GM23248 (cell line): Measurements from ENCODE around the gene NR2C1. TPM values are rescaled to one million over a fixed set of nuclear protein-coding genes. Genes with fewer than 3 reads are reported as not detected.

ENCODE experiments used
- DNase-seq: peaks from one replicate; pipeline ENCODE4 v3.0.0-alpha.2; 2015
- H2AFZ ChIP-seq: fragments of 200-600 bp; sonication (generic); 2 replicates; pipeline ENCODE4 v1.6.1; 2016; ENCODE audit warnings: antibody characterized with exemption
- H3F3A ChIP-seq: fragments of 200-600 bp; sonication (generic); 2 replicates; pipeline ENCODE4 v1.6.1; 2016; ENCODE audit warnings: mild to moderate bottlenecking, antibody characterized with exemption, mixed run types; ENCODE audit not compliant: insufficient read depth
- H3K27ac ChIP-seq: fragments of 200-600 bp; sonication (generic); 2 replicates; pipeline ENCODE4 v1.5.1; 2016; ENCODE audit warnings: mild to moderate bottlenecking
- H3K27me3 ChIP-seq: fragments of 200-600 bp; sonication (generic); replicated peaks from 2 replicates; pipeline ENCODE4 v1.6.1; 2016; ENCODE audit warnings: mild to moderate bottlenecking; ENCODE audit not compliant: insufficient read depth
- H3K36me3 ChIP-seq: fragments of 200-600 bp; sonication (generic); 2 replicates; pipeline ENCODE4 v1.6.1; 2016; ENCODE audit warnings: low read depth, mild to moderate bottlenecking
- H3K4me1 ChIP-seq: fragments of 200-600 bp; sonication (generic); 2 replicates; pipeline ENCODE4 v1.6.1; 2016; ENCODE audit warnings: mild to moderate bottlenecking; ENCODE audit not compliant: insufficient read depth
- H3K4me2 ChIP-seq: fragments of 200-600 bp; sonication (generic); one replicate; pipeline ENCODE4 v1.6.1; 2016; ENCODE audit warnings: mild to moderate bottlenecking; ENCODE audit not compliant: unreplicated experiment
- H3K4me3 ChIP-seq: fragments of 200-600 bp; sonication (generic); 2 replicates; pipeline ENCODE4 v1.5.1; 2016; ENCODE audit warnings: mild to moderate bottlenecking
- H3K79me2 ChIP-seq: fragments of 200-600 bp; sonication (generic); 2 replicates; pipeline ENCODE4 v1.6.1; 2016; ENCODE audit warnings: mild to moderate bottlenecking; ENCODE audit not compliant: insufficient read depth
- H3K9ac ChIP-seq: fragments of 200-600 bp; sonication (generic); 2 replicates; pipeline ENCODE4 v1.6.1; 2016; ENCODE audit warnings: mild to moderate bottlenecking
- H3K9me2 ChIP-seq: fragments of 200-600 bp; sonication (generic); 2 replicates; pipeline ENCODE4 v1.6.1; 2016; ENCODE audit warnings: mixed run types, mild to moderate bottlenecking, moderate library complexity; ENCODE audit not compliant: insufficient read depth
- H3K9me3 ChIP-seq: fragments of 200-600 bp; sonication (generic); one replicate; pipeline ENCODE4 v1.6.1; 2017; ENCODE audit warnings: low read depth
- H4K20me1 ChIP-seq: fragments of 200-600 bp; sonication (generic); 2 replicates; pipeline ENCODE4 v1.6.0; 2016; ENCODE audit not compliant: insufficient read depth
- EZH2 ChIP-seq: fragments of 200-600 bp; sonication (generic); IDR thresholded peaks from 2 replicates; pipeline ENCODE4 v1.6.1; 2018; ENCODE audit warnings: antibody characterized with exemption, mild to moderate bottlenecking; ENCODE audit not compliant: insufficient read depth, poor library complexity, severe bottlenecking
- EZH2phosphoT487 ChIP-seq: fragments of 200-600 bp; sonication (generic); IDR thresholded peaks from 2 replicates; pipeline ENCODE4 v1.6.1; 2018; ENCODE audit warnings: antibody characterized with exemption, moderate library complexity, mild to moderate bottlenecking, low read depth; ENCODE audit not compliant: insufficient read depth
- WGBS, 2 experiments: methylation state at CpG; one replicate each; pipeline ENCODE4 v1.1.6; 2015 to 2017; ENCODE audit warnings: low lambda C conversion rate in 2 of 2, low coverage in 1 of 2; ENCODE audit errors: missing lambda C conversion rate in 2 of 2; 5-methylcytosine and 5-hydroxymethylcytosine counted together
- in situ Hi-C: fragments of 300-500 bp; cut with MboI; formaldehyde crosslinking; loops from 2 replicates; pipeline ENCODE4 v1.15.0; 2020
- polyA plus RNA-seq: library from polyadenylated mRNA; unstranded; fragments of >200 nt; fragmentation: Nextera tagmentation; extraction: Ambion mirVana; gene quantifications from 2 replicates; pipeline ENCODE4 v1.2.1, GENCODE V29; 2016
- total RNA-seq: library from RNA; depleted of rRNA; stranded (reverse); fragments of >200 nt; shearing (Covaris generic); gene quantifications from 2 replicates; pipeline ENCODE4 v1.2.3, GENCODE V29; 2014

Gene NR2C1
- total and polyA plus RNA-seq, 2 experiments from 2014 or later, result 28.0 to 32.9 TPM

GRCh38 chr12:94977766-94978468, 95.5 kb downstream of the NR2C1 start:
- DNase-seq, result no peak
- in situ Hi-C loops, result no loop called here
- no peak overlapping the region for H3K4me3 ChIP-seq
- H3K27ac ChIP-seq, result no peak overlapping the region
- no peak overlapping the region for H3K9ac ChIP-seq
- no peaks in the 10 kb centered on the region for H3K36me3 ChIP-seq
- H3K4me1 ChIP-seq, result peaks cover 5% of the 10 kb centered on the region
- H3K27me3 ChIP-seq, result no peaks in the 10 kb centered on the region
- H3K79me2 ChIP-seq, result peaks cover 38% of the 10 kb centered on the region; the same call in 1 of the 2 replicates
- no peaks in the 10 kb centered on the region; the same call in 1 of the 2 replicates for H4K20me1 ChIP-seq
- 97% methylated on average over 4 of the region's 4 CpGs for WGBS, 2 experiments
- H3K9me2 ChIP-seq, result no peaks in the 10 kb centered on the region
- H2AFZ ChIP-seq, result no peak overlapping the region
- 0 out of 2 replicates have a peak, but pooled peaks cover 5% of the 10 kb centered on the region for H3F3A ChIP-seq
- no peak for TF ChIP-seq EZH2
- TF ChIP-seq EZH2phosphoT487, result no peak
- no peaks in the 10 kb centered on the region for H3K9me3 ChIP-seq
- H3K4me2 ChIP-seq, result no peak overlapping the region

- no peak overlapping the region for H3K4me2 ChIP-seq
- H3K79me2 ChIP-seq, result peaks cover 12% of the 10 kb centered on the region; the same call in 1 of the 2 replicates
- H3K9me2 ChIP-seq, result no peaks in the 10 kb centered on the region
- no peak overlapping the region for H3K4me3 ChIP-seq
- WGBS, 2 experiments, result 89 to 94% methylated on average over 5 of the region's 5 CpGs
- peaks cover 12% of the 10 kb centered on the region; the same call in 1 of the 2 replicates for H3K36me3 ChIP-seq
- H3K9me3 ChIP-seq, result no peaks in the 10 kb centered on the region
- H3K4me1 ChIP-seq, result no peaks in the 10 kb centered on the region
- no peak overlapping the region for H3K9ac ChIP-seq
- DNase-seq, result no peak
- no peak overlapping the region for H3K27ac ChIP-seq
- TF ChIP-seq EZH2 (no peak), EZH2phosphoT487 (no peak)
- no peak overlapping the region for H2AFZ ChIP-seq
- in situ Hi-C loops, result no loop called here
- no peaks in the 10 kb centered on the region; the same call in 1 of the 2 replicates for H4K20me1 ChIP-seq
- H3F3A ChIP-seq, result no peaks in the 10 kb centered on the region
- H3K27me3 ChIP-seq, result no peaks in the 10 kb centered on the region
Observed at GRCh38 chr12:94973221-94973620, 100.2 kb downstream of the NR2C1 start.

- no peak overlapping the region for H3K4me2 ChIP-seq
- H3K4me3 ChIP-seq, result no peak overlapping the region
- no peaks in the 10 kb centered on the region for H3K9me3 ChIP-seq
- peaks cover 12% of the 10 kb centered on the region; the same call in 1 of the 2 replicates for H3K79me2 ChIP-seq
- 100% methylated on average over 2 of the region's 2 CpGs for WGBS, 2 experiments
- H2AFZ ChIP-seq, result no peak overlapping the region
- no peaks in the 10 kb centered on the region for H3K27me3 ChIP-seq
- H3K9me2 ChIP-seq, result no peaks in the 10 kb centered on the region
- no peak overlapping the region for H3K27ac ChIP-seq
- no peak overlapping the region for H3K9ac ChIP-seq
- no peaks in the 10 kb centered on the region; the same call in 1 of the 2 replicates for H4K20me1 ChIP-seq
- in situ Hi-C loops, result no loop called here
- no peaks in the 10 kb centered on the region for H3K4me1 ChIP-seq
- TF ChIP-seq EZH2phosphoT487 (no peak), EZH2 (no peak)
- DNase-seq, result no peak
- H3K36me3 ChIP-seq, result peaks cover 12% of the 10 kb centered on the region; the same call in 1 of the 2 replicates
- H3F3A ChIP-seq, result no peaks in the 10 kb centered on the region
Observed at GRCh38 chr12:94972795-94973194, 100.6 kb downstream of the NR2C1 start.

GRCh38 chr12:94971923-94972322, 101.5 kb downstream of the NR2C1 start:
- in situ Hi-C loops, result no loop called here
- Histone ChIP-seq H3K79me2 (peaks cover 12% of the 10 kb centered on the region; the same call in 1 of the 2 replicates), H4K20me1 (no peaks in the 10 kb centered on the region), H3K9ac (no peak overlapping the region), H3K4me3 (no peak overlapping the region), H3K27ac (no peak overlapping the region), H3K4me2 (no peak overlapping the region), H3K36me3 (peaks cover 12% of the 10 kb centered on the region; the same call in 1 of the 2 replicates), H3K27me3 (no peaks in the 10 kb centered on the region), H3F3A (no peaks in the 10 kb centered on the region), H3K9me2 (no peaks in the 10 kb centered on the region), H3K9me3 (no peaks in the 10 kb centered on the region), H3K4me1 (no peaks in the 10 kb centered on the region), H2AFZ (no peak overlapping the region)
- DNase-seq, result no peak
- 97 to 100% methylated on average over 2 of the region's 2 CpGs for WGBS, 2 experiments
- no peak for TF ChIP-seq EZH2phosphoT487
- no peak for TF ChIP-seq EZH2
